IPS DF 6.9 (cell line): Measurements from ENCODE around the gene GABPB1.

Source experiments
- DNase-seq: peaks from one replicate; pipeline ENCODE4 v3.0.0-alpha.2; 2013; ENCODE audit warnings: low read depth, low spot score
- H3K27ac ChIP-seq: one replicate; pipeline ENCODE4 v1.5.1; 2013; ENCODE audit warnings: low read length, control low read depth
- H3K27me3 ChIP-seq: 2 replicates; pipeline ENCODE4 v1.6.1; 2013; ENCODE audit warnings: mild to moderate bottlenecking, low read length; ENCODE audit not compliant: control insufficient read depth, insufficient read depth
- H3K36me3 ChIP-seq: 2 replicates; pipeline ENCODE4 v1.6.1; 2013; ENCODE audit warnings: low read length; ENCODE audit not compliant: control insufficient read depth, insufficient read depth
- H3K4me1 ChIP-seq: 2 replicates; pipeline ENCODE4 v1.6.1; 2013; ENCODE audit warnings: low read length; ENCODE audit not compliant: control insufficient read depth, insufficient read depth
- H3K4me3 ChIP-seq: 2 replicates; pipeline ENCODE4 v1.5.1; 2013; ENCODE audit warnings: mild to moderate bottlenecking, low read length
- H3K9me3 ChIP-seq: 2 replicates; pipeline ENCODE4 v1.6.1; 2013; ENCODE audit warnings: low read length, inconsistent platforms; ENCODE audit not compliant: control insufficient read depth, insufficient read depth
- WGBS: extraction: QIAGEN DNeasy Blood & Tissue Kit; methylation state at CpG from one replicate; pipeline ENCODE4 v1.1.7; 2013; ENCODE audit warnings: mixed read lengths, missing lambda C conversion rate; ENCODE audit not compliant: insufficient read length, insufficient coverage; 5-methylcytosine and 5-hydroxymethylcytosine counted together

The GABPB1 gene

GRCh38 chr15:50345298-50345697, 9.7 kb downstream of the GABPB1 start:
- WGBS, result no CpG with 5 or more reads among the region's 5 CpGs
- no peak for DNase-seq
- Histone ChIP-seq H3K36me3 (no peaks in the 10 kb centered on the region), H3K4me3 (no peak overlapping the region), H3K9me3 (no peaks in the 10 kb centered on the region), H3K4me1 (no peaks in the 10 kb centered on the region), H3K27ac (no peak overlapping the region), H3K27me3 (no peaks in the 10 kb centered on the region)

- no peaks in the 10 kb centered on the region for H3K9me3 ChIP-seq
- DNase-seq, result no peak
- 100% methylated on average over 2 of the region's 3 CpGs for WGBS
- no peaks in the 10 kb centered on the region for H3K36me3 ChIP-seq
- no peak overlapping the region for H3K4me3 ChIP-seq
- no peaks in the 10 kb centered on the region for H3K4me1 ChIP-seq
- H3K27me3 ChIP-seq, result no peaks in the 10 kb centered on the region
- H3K27ac ChIP-seq, result no peak overlapping the region
These were observed 11.0 kb downstream of the GABPB1 start for GRCh38 chr15:50344006-50344464.

GRCh38 chr15:50341616-50342136, 13.3 kb downstream of the GABPB1 start:
- Histone ChIP-seq H3K36me3 (no peaks in the 10 kb centered on the region), H3K27me3 (no peaks in the 10 kb centered on the region), H3K9me3 (no peaks in the 10 kb centered on the region), H3K4me1 (no peaks in the 10 kb centered on the region), H3K27ac (no peak overlapping the region), H3K4me3 (no peak overlapping the region)
- no peak for DNase-seq
- no CpG with 5 or more reads among the region's 7 CpGs for WGBS

- no CpG with 5 or more reads among the region's 1 CpG for WGBS
- no peak for DNase-seq
These were observed 14.6 kb downstream of the GABPB1 start for GRCh38 chr15:50340416-50340815.

GRCh38 chr15:50339717-50340116, 15.3 kb downstream of the GABPB1 start:
- no peaks in the 10 kb centered on the region for H3K9me3 ChIP-seq
- DNase-seq, result no peak
- H3K27me3 ChIP-seq, result no peaks in the 10 kb centered on the region
- no peaks in the 10 kb centered on the region for H3K4me1 ChIP-seq
- H3K4me3 ChIP-seq, result no peak overlapping the region
- H3K27ac ChIP-seq, result no peak overlapping the region
- no CpG with 5 or more reads among the region's 1 CpG for WGBS
- no peaks in the 10 kb centered on the region for H3K36me3 ChIP-seq

More at GRCh38 chr15:50340416-50340815, 14.6 kb downstream of the GABPB1 start:
- Histone ChIP-seq H3K27ac (no peak overlapping the region), H3K4me3 (no peak overlapping the region), H3K27me3 (no peaks in the 10 kb centered on the region), H3K4me1 (no peaks in the 10 kb centered on the region), H3K36me3 (no peaks in the 10 kb centered on the region), H3K9me3 (no peaks in the 10 kb centered on the region)

DNA sequence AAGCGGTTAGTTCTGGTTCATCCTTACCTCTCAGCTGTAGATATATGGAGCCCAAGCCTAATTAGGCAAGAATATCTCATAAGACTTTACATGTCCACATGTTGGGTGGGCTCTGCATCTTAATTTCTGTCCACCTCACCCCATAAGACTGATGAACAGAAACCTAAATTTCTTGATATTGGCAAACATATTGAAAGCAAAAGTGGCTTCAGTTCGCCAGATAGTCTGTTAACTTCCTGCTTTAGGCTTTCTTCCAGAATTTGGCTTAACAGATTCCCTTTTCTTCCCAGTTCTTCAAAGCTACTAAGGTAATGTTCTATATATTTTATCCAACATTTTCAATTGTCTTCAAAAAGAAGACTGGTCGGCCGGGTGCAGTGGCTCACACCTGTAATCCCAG, 19.7 kb downstream of the GABPB1 start:
- H3K27me3 ChIP-seq, result no peaks in the 10 kb centered on the region
- WGBS, result no CpG with 5 or more reads among the region's 4 CpGs
- H3K4me3 ChIP-seq, result no peak overlapping the region
- H3K36me3 ChIP-seq, result no peaks in the 10 kb centered on the region
- no peak overlapping the region for H3K27ac ChIP-seq
- no peaks in the 10 kb centered on the region for H3K9me3 ChIP-seq
- H3K4me1 ChIP-seq, result peaks cover 2% of the 10 kb centered on the region; the same call in 1 of the 2 replicates
- DNase-seq, result no peak

- H3K4me3 ChIP-seq, result no peak overlapping the region
- DNase-seq, result no peak
- H3K4me1 ChIP-seq, result peaks cover 2% of the 10 kb centered on the region; the same call in 1 of the 2 replicates
- H3K36me3 ChIP-seq, result no peaks in the 10 kb centered on the region
- H3K27me3 ChIP-seq, result no peaks in the 10 kb centered on the region
- H3K27ac ChIP-seq, result no peak overlapping the region
- H3K9me3 ChIP-seq, result no peaks in the 10 kb centered on the region
- WGBS, result no CpG with 5 or more reads among the region's 4 CpGs
These were observed 21.8 kb downstream of the GABPB1 start for GRCh38 chr15:50333229-50333628.

GRCh38 chr15:50330921-50331320, 24.1 kb downstream of the GABPB1 start:
- no CpG with 5 or more reads among the region's 1 CpG for WGBS
- Histone ChIP-seq H3K27me3 (no peaks in the 10 kb centered on the region), H3K4me1 (peaks cover 2% of the 10 kb centered on the region; the same call in 1 of the 2 replicates), H3K4me3 (no peak overlapping the region), H3K36me3 (no peaks in the 10 kb centered on the region), H3K9me3 (no peaks in the 10 kb centered on the region), H3K27ac (no peak overlapping the region)
- no peak for DNase-seq

DNA sequence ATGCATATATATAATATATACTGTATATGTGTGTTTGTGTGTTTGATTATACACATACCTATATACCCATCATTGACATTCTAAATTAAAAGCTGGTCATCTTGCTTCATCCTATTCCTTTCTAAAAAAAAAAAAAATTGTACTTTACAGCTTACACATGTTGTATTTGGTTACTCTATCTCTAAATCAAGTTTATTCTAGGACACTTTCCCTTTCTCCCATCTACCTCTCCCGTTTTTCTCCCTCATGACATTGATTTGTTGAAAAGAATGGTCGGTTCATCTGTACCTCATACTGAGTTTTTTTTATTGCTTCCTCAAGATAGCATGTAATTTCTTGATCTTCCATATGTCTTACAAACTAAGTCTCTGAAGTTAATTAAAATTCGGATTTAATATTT, 26.9 kb downstream of the GABPB1 start:
- H3K4me1 ChIP-seq, result peaks cover 2% of the 10 kb centered on the region; the same call in 1 of the 2 replicates
- no peaks in the 10 kb centered on the region for H3K9me3 ChIP-seq
- H3K4me3 ChIP-seq, result no peak overlapping the region
- no peak for DNase-seq
- no peaks in the 10 kb centered on the region for H3K36me3 ChIP-seq
- WGBS, result no CpG with 5 or more reads among the region's 3 CpGs
- no peaks in the 10 kb centered on the region for H3K27me3 ChIP-seq
- H3K27ac ChIP-seq, result no peak overlapping the region

DNA sequence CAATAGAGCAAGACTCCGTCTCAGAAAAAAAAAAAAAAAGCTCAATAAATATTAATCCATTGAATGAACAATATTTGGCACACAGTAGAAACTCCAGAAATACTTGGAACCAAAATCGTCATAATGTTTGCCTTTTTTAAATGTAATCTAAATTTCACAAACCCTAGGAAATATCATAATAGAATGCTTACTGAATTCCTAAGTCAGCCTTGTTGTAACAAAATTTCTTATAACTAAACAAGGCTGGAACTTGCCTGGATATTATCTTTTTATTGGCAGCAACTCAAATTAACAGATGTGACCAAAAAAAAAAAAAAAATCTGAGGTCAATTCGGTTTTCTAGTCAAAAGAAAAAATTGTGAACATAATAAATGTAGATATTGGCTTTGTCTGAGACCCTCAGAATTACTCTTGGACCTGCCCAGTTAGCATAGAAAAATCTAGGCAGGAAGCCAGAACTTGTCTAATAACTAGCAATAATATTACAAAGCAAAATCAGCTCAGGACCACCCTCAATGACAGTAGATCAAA, 33.3 kb downstream of the GABPB1 start:
- H3K27me3 ChIP-seq, result no peaks in the 10 kb centered on the region
- no peaks in the 10 kb centered on the region for H3K4me1 ChIP-seq
- no peak for DNase-seq
- no peaks in the 10 kb centered on the region for H3K36me3 ChIP-seq
- H3K9me3 ChIP-seq, result no peaks in the 10 kb centered on the region
- WGBS, result no CpG with 5 or more reads among the region's 3 CpGs
- H3K4me3 ChIP-seq, result no peak overlapping the region
- H3K27ac ChIP-seq, result no peak overlapping the region

GRCh38 chr15:50320504-50320903, 34.5 kb downstream of the GABPB1 start:
- no peak overlapping the region for H3K4me3 ChIP-seq
- no peak overlapping the region for H3K27ac ChIP-seq
- H3K27me3 ChIP-seq, result no peaks in the 10 kb centered on the region
- no peaks in the 10 kb centered on the region for H3K9me3 ChIP-seq
- DNase-seq, result no peak
- no peaks in the 10 kb centered on the region for H3K36me3 ChIP-seq
- no peaks in the 10 kb centered on the region for H3K4me1 ChIP-seq
